ENCODE data around the gene CCSAP.

CCSAP gene

GRCh38 chr1:229360420-229360819 lies 17.6 kb upstream of the CCSAP start:
- Histone ChIP-seq H3K4me1 (ENCODE audit: control insufficient read depth, low read length) (no peaks in the 10 kb centered on the region), H3K36me3 (ENCODE audit: control insufficient read depth, low read length) (no peaks in the 10 kb centered on the region), H3K27me3 (ENCODE audit: control insufficient read depth, low read length) (peaks cover 4% of the 10 kb centered on the region; the same call in 1 of the 2 replicates), H3K9me3 (ENCODE audit: control insufficient read depth, insufficient read depth, low read length) (no peaks in the 10 kb centered on the region), H3K4me2 (ENCODE audit: low read length) (no peak overlapping the region), H3K79me2 (ENCODE audit: control insufficient read depth, low read length) (no peaks in the 10 kb centered on the region), H3F3A (ENCODE audit: control insufficient read depth, insufficient read depth) (no peaks in the 10 kb centered on the region), H3K4me3 (ENCODE audit: low read length) (no peak overlapping the region), H4K20me1 (ENCODE audit: control insufficient read depth, insufficient read depth, low read depth, low read length) (no peaks in the 10 kb centered on the region), H3K9me2 (replicated peaks; ENCODE audit: control insufficient read depth, low read length) (no peaks in the 10 kb centered on the region), H3K27ac (ENCODE audit: low read depth, low read length) (no peak overlapping the region)
- TF ChIP-seq EZH2phosphoT487 (IDR thresholded peaks at IDR 0.05; ENCODE audit: borderline replicate concordance, low read length) (no peak), CTCF (IDR thresholded peaks at IDR 0.05; ENCODE audit: low read depth, low read length, poor library complexity, severe bottlenecking) (no peak)

- H3F3A ChIP-seq (ENCODE audit: control insufficient read depth, insufficient read depth) = no peaks in the 10 kb centered on the region
- H3K9me3 ChIP-seq (ENCODE audit: control insufficient read depth, insufficient read depth, low read length) = peaks cover 13% of the 10 kb centered on the region
- no peak overlapping the region for H3K4me2 ChIP-seq (ENCODE audit: low read length)
- H3K4me3 ChIP-seq (ENCODE audit: low read length) = no peak overlapping the region
- no peak overlapping the region for H3K27ac ChIP-seq (ENCODE audit: low read depth, low read length)
- H3K36me3 ChIP-seq (ENCODE audit: control insufficient read depth, low read length) = no peaks in the 10 kb centered on the region
- no peak for TF ChIP-seq CTCF (IDR thresholded peaks at IDR 0.05; ENCODE audit: low read depth, low read length, poor library complexity, severe bottlenecking)
- TF ChIP-seq EZH2phosphoT487 (IDR thresholded peaks at IDR 0.05; ENCODE audit: borderline replicate concordance, low read length) = no peak
- H3K9me2 ChIP-seq (replicated peaks; ENCODE audit: control insufficient read depth, low read length) = no peaks in the 10 kb centered on the region
- no peaks in the 10 kb centered on the region for H4K20me1 ChIP-seq (ENCODE audit: control insufficient read depth, insufficient read depth, low read depth, low read length)
- H3K4me1 ChIP-seq (ENCODE audit: control insufficient read depth, low read length) = no peaks in the 10 kb centered on the region
- no peaks in the 10 kb centered on the region for H3K79me2 ChIP-seq (ENCODE audit: control insufficient read depth, low read length)
- peaks cover 22% of the 10 kb centered on the region for H3K27me3 ChIP-seq (ENCODE audit: control insufficient read depth, low read length)
These were observed 12.8 kb upstream of the CCSAP start for GRCh38 chr1:229355661-229356060.

GRCh38 chr1:229354226-229354625 lies 11.4 kb upstream of the CCSAP start:
- Histone ChIP-seq H3K9me2 (replicated peaks; ENCODE audit: control insufficient read depth, low read length) (no peaks in the 10 kb centered on the region), H3K9me3 (ENCODE audit: control insufficient read depth, insufficient read depth, low read length) (peaks cover 13% of the 10 kb centered on the region), H3K4me3 (ENCODE audit: low read length) (no peak overlapping the region), H3F3A (ENCODE audit: control insufficient read depth, insufficient read depth) (no peaks in the 10 kb centered on the region), H3K79me2 (ENCODE audit: control insufficient read depth, low read length) (no peaks in the 10 kb centered on the region), H3K4me1 (ENCODE audit: control insufficient read depth, low read length) (no peaks in the 10 kb centered on the region), H3K36me3 (ENCODE audit: control insufficient read depth, low read length) (no peaks in the 10 kb centered on the region), H3K27ac (ENCODE audit: low read depth, low read length) (no peak overlapping the region), H3K4me2 (ENCODE audit: low read length) (no peak overlapping the region), H3K27me3 (ENCODE audit: control insufficient read depth, low read length) (peaks cover 21% of the 10 kb centered on the region), H4K20me1 (ENCODE audit: control insufficient read depth, insufficient read depth, low read depth, low read length) (no peaks in the 10 kb centered on the region)
- TF ChIP-seq EZH2phosphoT487 (IDR thresholded peaks at IDR 0.05; ENCODE audit: borderline replicate concordance, low read length) (no peak), CTCF (IDR thresholded peaks at IDR 0.05; ENCODE audit: low read depth, low read length, poor library complexity, severe bottlenecking) (no peak)

DNA sequence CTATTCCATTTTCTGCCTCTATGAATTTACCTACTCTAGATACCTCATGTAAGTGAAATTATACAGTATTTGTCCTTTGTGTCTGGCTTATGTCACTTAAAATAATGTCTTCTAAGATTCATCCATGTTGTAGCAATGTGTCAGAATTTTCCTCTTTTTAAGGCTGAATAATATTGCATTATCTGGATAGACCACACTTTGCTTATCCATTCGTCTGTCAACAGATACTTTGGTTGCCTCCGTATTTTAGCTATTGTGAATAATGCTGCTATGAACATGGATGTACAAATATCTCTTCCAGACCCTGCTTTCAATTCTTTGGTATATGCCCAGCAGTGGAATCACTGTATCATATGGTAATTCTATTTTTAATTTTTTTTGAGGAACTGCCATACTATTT lies 10.1 kb upstream of the CCSAP start:
- TF ChIP-seq CTCF (IDR thresholded peaks at IDR 0.05; ENCODE audit: low read depth, low read length, poor library complexity, severe bottlenecking) (no peak), EZH2phosphoT487 (IDR thresholded peaks at IDR 0.05; ENCODE audit: borderline replicate concordance, low read length) (no peak)
- Histone ChIP-seq H3K4me3 (ENCODE audit: low read length) (no peak overlapping the region), H3K79me2 (ENCODE audit: control insufficient read depth, low read length) (no peaks in the 10 kb centered on the region), H3K4me1 (ENCODE audit: control insufficient read depth, low read length) (no peaks in the 10 kb centered on the region), H3F3A (ENCODE audit: control insufficient read depth, insufficient read depth) (no peaks in the 10 kb centered on the region), H3K9me2 (replicated peaks; ENCODE audit: control insufficient read depth, low read length) (no peaks in the 10 kb centered on the region), H3K36me3 (ENCODE audit: control insufficient read depth, low read length) (no peaks in the 10 kb centered on the region), H3K4me2 (ENCODE audit: low read length) (no peak overlapping the region), H4K20me1 (ENCODE audit: control insufficient read depth, insufficient read depth, low read depth, low read length) (no peaks in the 10 kb centered on the region), H3K27me3 (ENCODE audit: control insufficient read depth, low read length) (peaks cover 21% of the 10 kb centered on the region), H3K9me3 (ENCODE audit: control insufficient read depth, insufficient read depth, low read length) (peaks cover 13% of the 10 kb centered on the region), H3K27ac (ENCODE audit: low read depth, low read length) (no peak overlapping the region)
